ENCODE results near the gene LBP.

GRCh38 chr20:38406476-38406875 lies 60.2 kb downstream of the LBP start:
- TF ChIP-seq CTCF (IDR thresholded peaks at IDR 0.05) (no peak), POLR2A (IDR thresholded peaks at IDR 0.05) (no peak)
